Germinal center (tissue), 1 donor: ENCODE results near the gene PRICKLE3.
"Not testable (repeated sequence)": the region's sequence is repeated elsewhere in the genome, so short reads cannot be mapped to it uniquely, and the experiment has no call there.

Source experiments
- DNase-seq: peaks from one replicate; pipeline ENCODE4 v3.0.0; 2012; ENCODE audit warnings: mixed read lengths, low spot score

The PRICKLE3 gene

GRCh38 chrX:49179358-49179757, 6.8 kb downstream of the PRICKLE3 start:
- DNase-seq = no peak

- DNase-seq = no peak
Observed at GRCh38 chrX:49178537-49178936, 7.6 kb downstream of the PRICKLE3 start.

- DNase-seq = no peak
Observed at GRCh38 chrX:49177873-49178480, 8.2 kb downstream of the PRICKLE3 start.

- no peak for DNase-seq
Observed at GRCh38 chrX:49177338-49177833, 8.8 kb downstream of the PRICKLE3 start.

GRCh38 chrX:49176421-49177326, 9.5 kb downstream of the PRICKLE3 start:
- DNase-seq = no peak

GRCh38 chrX:49175435-49176274, 10.5 kb downstream of the PRICKLE3 start:
- no peak for DNase-seq

GRCh38 chrX:49174723-49175122, 11.4 kb downstream of the PRICKLE3 start:
- no peak for DNase-seq

- not testable (repeated sequence) for DNase-seq
Observed at GRCh38 chrX:49173544-49173943, 12.6 kb downstream of the PRICKLE3 start.

GRCh38 chrX:49172280-49172780, 13.8 kb downstream of the PRICKLE3 start:
- peak; percentile 36 for DNase-seq

GRCh38 chrX:49171752-49172279, 14.4 kb downstream of the PRICKLE3 start, which contains the start of gene PLP2:
PLP2 (plus strand) TSS chrX:49171898; CDS start chrX:49172001, 103 bp downstream.
- DNase-seq = peak; percentile 24

GRCh38 chrX:49167740-49168108, 18.4 kb downstream of the PRICKLE3 start:
- DNase-seq = no peak

- peak; percentile 45 for DNase-seq
Observed at GRCh38 chrX:49166914-49167739, 19.0 kb downstream of the PRICKLE3 start.

GRCh38 chrX:49165901-49166881, 20.0 kb downstream of the PRICKLE3 start:
- peak; percentile 63 for DNase-seq

- no peak for DNase-seq
Observed at GRCh38 chrX:49164589-49165360, 21.4 kb downstream of the PRICKLE3 start.

GRCh38 chrX:49163555-49164419, 22.4 kb downstream of the PRICKLE3 start:
- peak; percentile 76 for DNase-seq

GRCh38 chrX:49162620-49163019, 23.6 kb downstream of the PRICKLE3 start, which contains the start of gene MAGIX:
MAGIX (plus strand) TSS chrX:49162758; CDS start chrX:49162890, 132 bp downstream.
- no peak for DNase-seq

GRCh38 chrX:49161632-49162031, 24.5 kb downstream of the PRICKLE3 start:
- DNase-seq = no peak

- no peak for DNase-seq
Observed at GRCh38 chrX:49160908-49161307, 25.3 kb downstream of the PRICKLE3 start.
